Suprapubic skin (tissue), 4 donors: Measurements from ENCODE around the gene STARD13.

Source experiments
- POLR2A ChIP-seq, 2 donors: fragments of 450-650 bp; IDR thresholded peaks; one replicate each; pipeline ENCODE4 v1.6.1; 2017; ENCODE audit warnings: antibody characterized with exemption in 2 of 2, mild to moderate bottlenecking in 2 of 2, moderate library complexity in 2 of 2
- POLR2AphosphoS5 ChIP-seq, 3 donors: sonication (generic); formaldehyde crosslinking; IDR thresholded peaks; one replicate each; pipeline ENCODE4 v1.6.1; 2017; ENCODE audit warnings: antibody characterized with exemption in 3 of 3
- TF ChIP-seq, protein P1 (sequence below), 2 donors: fragments of 200-600 bp in 1 of 2; fragments of 450-650 bp in 1 of 2; sonication (generic) in 1 of 2; IDR thresholded peaks; one replicate each; pipeline ENCODE4 v1.5.1; 2016 to 2019; ENCODE audit warnings: antibody characterized with exemption in 2 of 2, mild to moderate bottlenecking in 1 of 2, moderate library complexity in 1 of 2

DNA sequence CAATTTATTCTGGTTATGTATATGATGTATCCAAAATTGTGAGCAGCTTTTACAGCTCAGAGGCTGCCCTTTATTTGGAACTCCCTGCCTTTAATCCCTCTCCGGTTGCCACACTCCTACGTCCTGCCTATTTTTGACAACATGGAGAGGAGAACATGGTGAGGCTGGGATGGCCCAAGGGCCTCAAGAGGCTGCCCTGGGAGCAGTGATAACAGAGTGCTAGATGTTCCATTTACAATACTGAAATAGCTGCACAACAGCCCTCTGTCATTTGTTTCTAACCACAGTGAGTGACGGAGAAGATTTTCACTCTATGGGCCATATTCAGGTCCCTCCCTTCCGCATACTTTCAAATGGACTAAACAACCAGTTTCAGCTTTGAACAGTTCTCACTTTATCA is 33.4 kb downstream of the STARD13 start:
- TF ChIP-seq, protein P1, sequence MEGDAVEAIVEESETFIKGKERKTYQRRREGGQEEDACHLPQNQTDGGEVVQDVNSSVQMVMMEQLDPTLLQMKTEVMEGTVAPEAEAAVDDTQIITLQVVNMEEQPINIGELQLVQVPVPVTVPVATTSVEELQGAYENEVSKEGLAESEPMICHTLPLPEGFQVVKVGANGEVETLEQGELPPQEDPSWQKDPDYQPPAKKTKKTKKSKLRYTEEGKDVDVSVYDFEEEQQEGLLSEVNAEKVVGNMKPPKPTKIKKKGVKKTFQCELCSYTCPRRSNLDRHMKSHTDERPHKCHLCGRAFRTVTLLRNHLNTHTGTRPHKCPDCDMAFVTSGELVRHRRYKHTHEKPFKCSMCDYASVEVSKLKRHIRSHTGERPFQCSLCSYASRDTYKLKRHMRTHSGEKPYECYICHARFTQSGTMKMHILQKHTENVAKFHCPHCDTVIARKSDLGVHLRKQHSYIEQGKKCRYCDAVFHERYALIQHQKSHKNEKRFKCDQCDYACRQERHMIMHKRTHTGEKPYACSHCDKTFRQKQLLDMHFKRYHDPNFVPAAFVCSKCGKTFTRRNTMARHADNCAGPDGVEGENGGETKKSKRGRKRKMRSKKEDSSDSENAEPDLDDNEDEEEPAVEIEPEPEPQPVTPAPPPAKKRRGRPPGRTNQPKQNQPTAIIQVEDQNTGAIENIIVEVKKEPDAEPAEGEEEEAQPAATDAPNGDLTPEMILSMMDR (IDR thresholded peaks at IDR 0.05) = no peak
- TF ChIP-seq POLR2A (IDR thresholded peaks at IDR 0.05) (no peak), POLR2AphosphoS5 (IDR thresholded peaks at IDR 0.05) (no peak)
